ENCODE results near the gene AREG.

GRCh38 chr4:74463123-74463522 is 18.2 kb downstream of the AREG start:
- no peak for TF ChIP-seq POLR2AphosphoS5 (IDR thresholded peaks at IDR 0.05; ENCODE audit: low read depth, low read length)
- no peak for TF ChIP-seq POLR2A (IDR thresholded peaks at IDR 0.05; ENCODE audit: low read depth, low read length)

Data from GM12892 (cell line).